B cell (primary cell): ENCODE measurements around the gene MGAT5.

Experiments
- CTCF ChIP-seq: fragments of 200-600 bp; IDR thresholded peaks from one replicate; pipeline ENCODE4 v1.8.0; 2022; ENCODE audit warnings: antibody characterized with exemption, mild to moderate bottlenecking
- EZH2 ChIP-seq: IDR thresholded peaks from 2 replicates; pipeline ENCODE4 v1.6.1; 2012; ENCODE audit warnings: borderline replicate concordance, low read depth, mild to moderate bottlenecking, moderate library complexity, low read length; ENCODE audit not compliant: insufficient read depth, poor library complexity, severe bottlenecking

- no peak for TF ChIP-seq EZH2
- no peak for TF ChIP-seq CTCF
Observed at GRCh38 chr2:134248913-134249312, 5.0 kb upstream of the MGAT5 start.
